ENCODE measurements around the gene ATG7. TPM values are rescaled to one million over a fixed set of nuclear protein-coding genes. Genes with fewer than 3 reads are reported as not detected.
"Not testable (repeated sequence)": the region's sequence is repeated elsewhere in the genome, so short reads cannot be mapped to it uniquely, and the experiment has no call there.

The ATG7 gene
- total RNA-seq, 1 donor from 2014 or later: 31.3 TPM

GRCh38 chr3:11346416-11346815 lies 74.2 kb downstream of the ATG7 start:
- peak; percentile 42 for DNase-seq (ENCODE audit: low read depth)
- H3K27me3 ChIP-seq (ENCODE audit: control insufficient read depth, insufficient read depth, low read length): no peaks in the 10 kb centered on the region
- no peak overlapping the region for H3K4me3 ChIP-seq (ENCODE audit: low read depth, low read length)
- no peaks in the 10 kb centered on the region for H3K36me3 ChIP-seq (ENCODE audit: control insufficient read depth, insufficient read depth, low read length)
- TF ChIP-seq CTCF (IDR thresholded peaks at IDR 0.05; ENCODE audit: insufficient read depth, low read length, poor library complexity, severe bottlenecking): no peak

GRCh38 chr3:11348877-11349276 lies 76.7 kb downstream of the ATG7 start:
- not testable (repeated sequence) for H3K36me3 ChIP-seq (ENCODE audit: control insufficient read depth, insufficient read depth, low read length); H3K4me3 ChIP-seq (ENCODE audit: low read depth, low read length); H3K27me3 ChIP-seq (ENCODE audit: control insufficient read depth, insufficient read depth, low read length); DNase-seq (ENCODE audit: low read depth)

- Histone ChIP-seq H3K27me3 (ENCODE audit: control insufficient read depth, insufficient read depth, low read length) (no peaks in the 10 kb centered on the region), H3K36me3 (ENCODE audit: control insufficient read depth, insufficient read depth, low read length) (no peaks in the 10 kb centered on the region), H3K4me3 (ENCODE audit: low read depth, low read length) (no peak overlapping the region)
- DNase-seq (ENCODE audit: low read depth): no peak
- TF ChIP-seq CTCF (IDR thresholded peaks at IDR 0.05; ENCODE audit: insufficient read depth, low read length, poor library complexity, severe bottlenecking): no peak
These were observed 77.2 kb downstream of the ATG7 start for GRCh38 chr3:11349446-11349845.

- Histone ChIP-seq H3K27me3 (ENCODE audit: control insufficient read depth, insufficient read depth, low read length) (no peaks in the 10 kb centered on the region), H3K36me3 (ENCODE audit: control insufficient read depth, insufficient read depth, low read length) (no peaks in the 10 kb centered on the region), H3K4me3 (ENCODE audit: low read depth, low read length) (no peak overlapping the region)
- DNase-seq (ENCODE audit: low read depth): no peak
- no peak for TF ChIP-seq CTCF (IDR thresholded peaks at IDR 0.05; ENCODE audit: insufficient read depth, low read length, poor library complexity, severe bottlenecking)
These were observed 78.2 kb downstream of the ATG7 start for GRCh38 chr3:11350374-11350773.

GRCh38 chr3:11351451-11351850 lies 79.3 kb downstream of the ATG7 start:
- TF ChIP-seq CTCF (IDR thresholded peaks at IDR 0.05; ENCODE audit: insufficient read depth, low read length, poor library complexity, severe bottlenecking): no peak
- no peak overlapping the region for H3K4me3 ChIP-seq (ENCODE audit: low read depth, low read length)
- no peaks in the 10 kb centered on the region for H3K36me3 ChIP-seq (ENCODE audit: control insufficient read depth, insufficient read depth, low read length)
- no peaks in the 10 kb centered on the region for H3K27me3 ChIP-seq (ENCODE audit: control insufficient read depth, insufficient read depth, low read length)
- no peak for DNase-seq (ENCODE audit: low read depth)

- no peak for TF ChIP-seq CTCF (IDR thresholded peaks at IDR 0.05; ENCODE audit: insufficient read depth, low read length, poor library complexity, severe bottlenecking)
- H3K36me3 ChIP-seq (ENCODE audit: control insufficient read depth, insufficient read depth, low read length): peaks cover 2% of the 10 kb centered on the region
- H3K4me3 ChIP-seq (ENCODE audit: low read depth, low read length): no peak overlapping the region
- DNase-seq (ENCODE audit: low read depth): no peak
- no peaks in the 10 kb centered on the region for H3K27me3 ChIP-seq (ENCODE audit: control insufficient read depth, insufficient read depth, low read length)
These were observed 84.1 kb downstream of the ATG7 start for GRCh38 chr3:11356269-11356668.

Data from kidney epithelial cell (primary cell).